GM12878 (cell line): ENCODE results near the gene MTFP1. TPM values are rescaled to one million over a fixed set of nuclear protein-coding genes. Genes with fewer than 3 reads are reported as not detected.
A peak's percentile ranks its signal among the peaks of the same experiment; 100 is the strongest.

ENCODE experiments used
- ATAC-seq: fragments of 200-7000 bp; cut with Tn5 transposase; 3 replicates; pipeline ENCODE4 v1.9.1; 2020; ENCODE audit warnings: mild to moderate bottlenecking, moderate library complexity
- Bru-seq: library from RNA; stranded (reverse); fragments of 400-500 nt; gene quantifications from one replicate; lab custom pipeline; 2021; lab: Mats Ljungman, UMichigan
- BruChase-seq, 2 experiments: library from RNA; stranded (reverse); fragments of 400-500 nt; gene quantifications; one replicate each; lab custom pipeline; 2021; lab: Mats Ljungman, UMichigan
- BruUV-seq: library from RNA; stranded (reverse); fragments of 400-500 nt; replicated peaks from 2 replicates; lab custom pipeline; 2021; lab: Mats Ljungman, UMichigan
- CTCF ChIA-PET: fragments of 300-600 bp; sonication (Branson Sonifier 250); formaldehyde crosslinking; extraction: SDS; loops from one replicate; lab custom pipeline; 2021; ENCODE audit warnings: inconsistent platforms; lab: Yijun Ruan, JAX
- POLR2A ChIA-PET: fragments of 350-600 bp; formaldehyde crosslinking; extraction: SDS; loops from one replicate; lab custom pipeline; 2021; ENCODE audit warnings: inconsistent platforms; lab: Charles Lee
- RAD21 ChIA-PET: fragments of 300-600 bp; sonication (Branson Sonifier 250); formaldehyde crosslinking; loops from one replicate; lab custom pipeline; 2023; ENCODE audit warnings: antibody characterized with exemption; ENCODE audit not compliant: unreplicated experiment; lab: Charles Lee
- SMC1A ChIA-PET: fragments of 300-600 bp; sonication (Branson Sonifier 250); formaldehyde crosslinking; loops from one replicate; lab custom pipeline; 2023; ENCODE audit not compliant: unreplicated experiment, uncharacterized antibody; lab: Charles Lee
- DNase-seq: peaks from one replicate; pipeline ENCODE4 v3.0.0-alpha.2; 2011; ENCODE audit warnings: low read depth, low spot score
- FAIRE-seq: peaks from 3 replicates; lab custom pipeline; 2011; peaks lifted over from hg19 to GRCh38; lab: Jason Lieb, UNC
- H2AFZ ChIP-seq: 2 replicates; pipeline ENCODE4 v1.6.0; 2011; ENCODE audit warnings: low read depth, low read length, control low read depth; ENCODE audit not compliant: control insufficient read depth
- H3K27ac ChIP-seq: 2 replicates; pipeline ENCODE4 v1.5.1; 2011; ENCODE audit warnings: control low read depth; ENCODE audit not compliant: control insufficient read depth, insufficient read depth
- H3K27me3 ChIP-seq, 2 experiments: replicated peaks in 1 of 2; 2 replicates each; pipeline versions ENCODE4 v1.6.0 to v1.6.1; 2011; ENCODE audit warnings: low read length in 1 of 2; ENCODE audit not compliant: control insufficient read depth in 2 of 2, insufficient read depth in 2 of 2
- H3K36me3 ChIP-seq, 2 experiments: 2 replicates each; pipeline ENCODE4 v1.5.1; 2011; ENCODE audit warnings: low read length in 1 of 2; ENCODE audit not compliant: control insufficient read depth in 2 of 2, insufficient read depth in 2 of 2
- H3K4me1 ChIP-seq: 2 replicates; pipeline ENCODE4 v1.6.1; 2011; ENCODE audit warnings: mild to moderate bottlenecking, low read length, moderate library complexity, mixed read lengths; ENCODE audit not compliant: control insufficient read depth, insufficient read depth
- H3K4me2 ChIP-seq: 2 replicates; pipeline ENCODE4 v1.6.0; 2011; ENCODE audit warnings: control low read depth; ENCODE audit not compliant: control insufficient read depth, insufficient read depth
- H3K4me3 ChIP-seq: fragments of 200-600 bp; sonication (generic); 2 replicates; pipeline ENCODE4 v1.5.1; 2016
- H3K79me2 ChIP-seq: 2 replicates; pipeline ENCODE4 v1.6.0; 2011; ENCODE audit warnings: low read length; ENCODE audit not compliant: control insufficient read depth, insufficient read depth
- H3K9ac ChIP-seq: 2 replicates; pipeline ENCODE4 v1.8.0; 2011; ENCODE audit warnings: low read length, control low read depth, mixed read lengths; ENCODE audit not compliant: control insufficient read depth, insufficient read depth
- H3K9me3 ChIP-seq: replicated peaks from 3 replicates; pipeline ENCODE4 v1.5.1; 2011; ENCODE audit warnings: mild to moderate bottlenecking, low read length; ENCODE audit not compliant: control insufficient read depth, insufficient read depth
- H4K20me1 ChIP-seq: 2 replicates; pipeline ENCODE4 v1.6.0; 2011; ENCODE audit not compliant: control insufficient read depth, insufficient read depth
- BMI1 ChIP-seq: fragments of 450-650 bp; IDR thresholded peaks from 2 replicates; pipeline ENCODE4 v1.6.1; 2016; ENCODE audit warnings: mild to moderate bottlenecking, moderate library complexity, borderline replicate concordance
- ELK1 ChIP-seq: IDR thresholded peaks from 2 replicates; pipeline ENCODE4 v1.6.1; 2012; ENCODE audit warnings: low read depth, low read length, improper control_type of control experiment
- IRF4 ChIP-seq: IDR thresholded peaks from 2 replicates; pipeline ENCODE4 v1.6.1; 2011; ENCODE audit warnings: low read depth, low read length
- KLF5 ChIP-seq: fragments of 450-650 bp; IDR thresholded peaks from 2 replicates; pipeline ENCODE4 v1.6.1; 2014; ENCODE audit warnings: mild to moderate bottlenecking; ENCODE audit not compliant: partially characterized antibody
- MXI1 ChIP-seq: fragments of 150-350 bp; IDR thresholded peaks from 2 replicates; pipeline ENCODE4 v1.6.1; 2011; ENCODE audit warnings: low read depth, mild to moderate bottlenecking, inconsistent platforms, low read length, improper control_type of control experiment
- POLR2A ChIP-seq: IDR thresholded peaks from 2 replicates; pipeline ENCODE4 v1.6.1; 2011; ENCODE audit warnings: low read depth, mild to moderate bottlenecking, low read length
- POLR2AphosphoS5 ChIP-seq: IDR thresholded peaks from 2 replicates; pipeline ENCODE4 v1.6.1; 2011; ENCODE audit warnings: mild to moderate bottlenecking, low read length, inconsistent platforms
- PRDM15 ChIP-seq: fragments of 450-650 bp; formaldehyde crosslinking; IDR thresholded peaks from 2 replicates; pipeline ENCODE4 v1.4.0; 2020; ENCODE audit warnings: mild to moderate bottlenecking, moderate library complexity
- YY1 ChIP-seq: IDR thresholded peaks from 2 replicates; pipeline ENCODE4 v1.6.1; 2011; ENCODE audit warnings: low read depth, mild to moderate bottlenecking, low read length
- WGBS: methylation state at CpG from one replicate; pipeline ENCODE4 v1.1.6; 2016; ENCODE audit warnings: low lambda C conversion rate; ENCODE audit not compliant: insufficient replicate concordance, insufficient coverage; ENCODE audit errors: missing lambda C conversion rate; 5-methylcytosine and 5-hydroxymethylcytosine counted together
- in situ Hi-C: fragments of 300-500 bp; cut with MboI; formaldehyde crosslinking; loops from 9 replicates; pipeline ENCODE4 v1.14.3; 2018; ENCODE audit warnings: mixed read lengths
- intact Hi-C: fragments of 100-400 bp; cut with micrococcal nuclease; formaldehyde crosslinking; loops from one replicate; pipeline ENCODE4 v1.14.2; 2022; ENCODE audit not compliant: unreplicated experiment
- long read RNA-seq, 2 experiments: library from polyadenylated mRNA; unstranded; transcript quantifications; one replicate each; pipeline ENCODE4 v2.0.0, GENCODE V29; 2019 to 2020
- polyA minus RNA-seq, 3 experiments: library from RNA; depleted of rRNA, polyadenylated mRNA; stranded (reverse); fragments of >200 nt; gene quantifications; 2 replicates each; pipeline ENCODE4 v1.2.3, GENCODE V29; 2011
- polyA plus RNA-seq, 11 experiments: library from polyadenylated mRNA; depleted of rRNA in 4 of 11; unstranded in 6 of 11; stranded (reverse) in 5 of 11; fragments of >200 nt; fragmentation: Nextera tagmentation in 4 of 11; fragmentation: Illumina TruSeq in 1 of 11; extraction: Ambion mirVana in 4 of 11; extraction: Trizol in 1 of 11; gene quantifications; 1 replicate in 1 of 11; 2 replicates in 10 of 11; pipeline versions ENCODE4 v1.2.1 to v1.2.3, GENCODE V29; 2011 to 2016; ENCODE audit warnings: inconsistent platforms in 2 of 11, missing spikeins in 2 of 11, low read depth in 1 of 11
- total RNA-seq, 4 experiments: library from RNA; depleted of rRNA in 3 of 4; stranded (reverse); fragments of >200 nt in 3 of 4; fragmentation: Illumina TruSeq in 1 of 4; extraction: Trizol in 1 of 4; gene quantifications; 2 replicates each; pipeline versions ENCODE4 v1.2.1 to v1.2.3, GENCODE V29; 2013 to 2021
- TF ChIP-seq, protein P1 (sequence below): IDR thresholded peaks from 2 replicates; pipeline ENCODE4 v1.6.1; 2012; ENCODE audit warnings: low read depth, low read length, improper control_type of control experiment

MTFP1 gene
- 28.0 and 30.4 TPM in 2 replicates for total RNA-seq (2013; cell fraction: nucleolus; rRNA removed)
- 68.0 and 85.5 TPM in 2 replicates for total RNA-seq (2014; rRNA removed)
- 42.5 and 44.8 TPM in 2 replicates for total RNA-seq (2014; rRNA removed; fragmentation: Illumina TruSeq; extraction: Trizol)
- total RNA-seq (2021): 54.9 and 59.0 TPM in 2 replicates
- 23.2 TPM for polyA plus RNA-seq (2011; ENCODE audit: low read depth)
- 34.9 and 64.6 TPM in 2 replicates for polyA plus RNA-seq (2011; rRNA removed)
- polyA plus RNA-seq (2011; cell fraction: cytosol; rRNA removed): 112 and 150 TPM in 2 replicates
- polyA plus RNA-seq (2011; cell fraction: nucleus; rRNA removed): 82.2 and 105 TPM in 2 replicates
- polyA plus RNA-seq (2012): 54.1 and 72.4 TPM in 2 replicates
- 23.1 and 30.2 TPM in 2 replicates for polyA plus RNA-seq (2014; fragmentation: Illumina TruSeq; extraction: Trizol)
- polyA plus RNA-seq (2014; fragmentation: Nextera tagmentation; extraction: Ambion mirVana): 10 to 100 TPM; 20.5 to 46.6 TPM
- polyA plus RNA-seq (2014; rRNA removed): 65.8 and 70.7 TPM in 2 replicates
- 100 to 1,000 TPM; 118 to 133 TPM for polyA plus RNA-seq (2016; fragmentation: Nextera tagmentation; extraction: Ambion mirVana)
- 33.0 and 68.3 TPM in 2 replicates for polyA minus RNA-seq (2011; rRNA and poly(A)+ RNA removed)
- 17.1 and 25.4 TPM in 2 replicates for polyA minus RNA-seq (2011; cell fraction: cytosol; rRNA and poly(A)+ RNA removed)
- 39.0 and 44.7 TPM in 2 replicates for polyA minus RNA-seq (2011; cell fraction: nucleus; rRNA and poly(A)+ RNA removed)
- Bru-seq, nascent RNA: percentile 66 among the genes with signal in this experiment
- percentile 74 among the genes with signal in this experiment for BruChase-seq, experiment 1, labeled RNA remaining after a 6-hour chase
- percentile 70 among the genes with signal in this experiment for BruChase-seq, experiment 2, labeled RNA remaining after a 2-hour chase
- long read RNA-seq, experiment 1, transcript MTFP1-201 (4 exons, 1,370 nt): major isoform, 49 of 65 reads
- long read RNA-seq, experiment 1, transcript MTFP1-203 (4 exons, 912 nt): minor isoform, 7 of 65 reads
- long read RNA-seq, experiment 1, transcript MTFP1-202 (3 exons, 891 nt): minor isoform, 5 of 65 reads
- long read RNA-seq, experiment 1, partial matches to known transcripts: 1 of 65 reads
- long read RNA-seq, experiment 1, other reads (novel, unspliced or antisense): 2 of 65 reads
- long read RNA-seq, experiment 2, transcript MTFP1-202 (3 exons, 891 nt): minor isoform, 16 of 72 reads
- long read RNA-seq, experiment 2, transcript MTFP1-201 (4 exons, 1,370 nt): major isoform, 41 of 72 reads
- long read RNA-seq, experiment 2, transcript MTFP1-203 (4 exons, 912 nt): minor isoform, 7 of 72 reads
- long read RNA-seq, experiment 2, partial matches to known transcripts: 2 of 72 reads
- long read RNA-seq, experiment 2, other reads (novel, unspliced or antisense): 6 of 72 reads

GRCh38 chr22:30425616-30426387 lies at the start of gene MTFP1:
MTFP1 (plus strand) TSS chr22:30425768; CDS start chr22:30425880, 112 bp downstream.
- Histone ChIP-seq H3K27me3 (no peaks in the 10 kb centered on the region), H3K27ac (peak within 1 kb of the TSS; percentile 82), H3K4me1 (peaks cover 22% of the 10 kb centered on the region), H3K9me3 (no peaks in the 10 kb centered on the region; the same call in 2 of the 3 replicates), H4K20me1 (no peaks in the 10 kb centered on the region), H3K4me2 (peak within 1 kb of the TSS; percentile 99), H3K4me3 (peak within 1 kb of the TSS; percentile 65), H3K36me3 (peaks cover 3 to 14% of the 10 kb centered on the region in 2 experiments; a peak in 2 of 4 replicates), H3K9ac (peak within 1 kb of the TSS; percentile 85), H3K79me2 (peaks cover 45% of the 10 kb centered on the region), H2AFZ (peak within 1 kb of the TSS; percentile 67)
- no peak for FAIRE-seq
- intact Hi-C loops: loop anchor here (2.0 kb wide), 1 partner anchor 137 kb away; the partner anchor contains the start of gene CASTOR1
- CTCF ChIA-PET: interaction anchor here (0.7 to 7.5 kb wide), 19 partner anchors 8 to 318 kb away, joined by 3 to 172 read pairs (median 4); partner anchors contain the start of genes CASTOR1 and SEC14L2
- WGBS: 1% methylated on average over 53 of the region's 61 CpGs
- POLR2A ChIA-PET: interaction anchor here (0.5 to 6.4 kb wide), 10 partner anchors 9 to 1334 kb away, joined by 3 to 60 read pairs (median 7); partner anchors contain the start of genes SEC14L2 and TBC1D10A
- RAD21 ChIA-PET: interaction anchor here (2.9 to 7.3 kb wide), 4 partner anchors 19 to 137 kb away, joined by 13 to 137 read pairs (median 38); partner anchors contain the start of genes CASTOR1, RNF215, SEC14L2 and TBC1D10A
- in situ Hi-C loops: no loop called here
- peak; percentile 37 for ATAC-seq
- SMC1A ChIA-PET: interaction anchor here (0.9 to 6.0 kb wide), 7 partner anchors 8 to 138 kb away, joined by 4 to 69 read pairs (median 8); no protein-coding TSS in a partner anchor
- no peak for DNase-seq
- BruUV-seq: TSS peak; percentile 59
- TF ChIP-seq KLF5 (peak; percentile 60), POLR2AphosphoS5 (no peak), POLR2A (peak; percentile 72), IRF4 (0 out of 2 replicates have a peak, but pooled peaks have one; percentile 9), YY1 (peak; percentile 44; the same call in 1 of the 2 replicates), BMI1 (no peak), ELK1 (0 out of 2 replicates have a peak, but pooled peaks have one; percentile 8), MXI1 (peak; percentile 80), PRDM15 (no peak)
- TF ChIP-seq, protein P1, sequence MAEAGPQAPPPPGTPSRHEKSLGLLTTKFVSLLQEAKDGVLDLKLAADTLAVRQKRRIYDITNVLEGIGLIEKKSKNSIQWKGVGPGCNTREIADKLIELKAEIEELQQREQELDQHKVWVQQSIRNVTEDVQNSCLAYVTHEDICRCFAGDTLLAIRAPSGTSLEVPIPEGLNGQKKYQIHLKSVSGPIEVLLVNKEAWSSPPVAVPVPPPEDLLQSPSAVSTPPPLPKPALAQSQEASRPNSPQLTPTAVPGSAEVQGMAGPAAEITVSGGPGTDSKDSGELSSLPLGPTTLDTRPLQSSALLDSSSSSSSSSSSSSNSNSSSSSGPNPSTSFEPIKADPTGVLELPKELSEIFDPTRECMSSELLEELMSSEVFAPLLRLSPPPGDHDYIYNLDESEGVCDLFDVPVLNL: no peak
